HG03196 (cell line): Measurements from ENCODE around the gene ARHGAP23.
"Not testable (repeated sequence)": the region's sequence is repeated elsewhere in the genome, so short reads cannot be mapped to it uniquely, and the experiment has no call there.

Source experiments
- ATAC-seq: cut with Tn5 transposase; IDR thresholded peaks from one replicate; pipeline ENCODE4 v1.9.1; 2021; ENCODE audit not compliant: unreplicated experiment

Gene ARHGAP23

GRCh38 chr17:38484242-38485145 is 56.2 kb downstream of the ARHGAP23 start:
- ATAC-seq, result not testable (repeated sequence)

- ATAC-seq, result no peak
These were observed 56.8 kb downstream of the ARHGAP23 start for GRCh38 chr17:38485146-38485468.

- ATAC-seq, result not testable (repeated sequence)
These were observed 57.5 kb downstream of the ARHGAP23 start for GRCh38 chr17:38485681-38486298.

DNA sequence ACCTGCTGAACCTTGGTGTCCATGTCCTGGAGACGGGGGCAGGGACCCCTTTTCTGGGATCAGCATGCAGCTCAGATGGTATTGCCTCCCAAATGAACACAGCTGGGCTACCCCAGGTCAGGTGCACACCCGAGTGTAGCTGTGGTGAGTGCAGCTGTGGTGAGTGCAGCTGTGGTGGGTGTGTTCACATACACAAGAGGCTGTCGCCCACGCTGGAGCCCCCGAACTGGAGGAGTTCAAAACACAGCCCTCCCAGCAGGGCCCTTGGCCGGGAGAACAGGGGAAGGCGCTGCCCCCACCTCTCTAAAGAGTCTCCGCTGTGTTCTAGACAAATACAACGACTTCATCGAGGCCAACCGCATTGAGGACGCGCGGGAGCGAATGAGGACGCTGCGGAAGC is 61.5 kb downstream of the ARHGAP23 start:
- ATAC-seq, result not testable (repeated sequence)

- not testable (repeated sequence) for ATAC-seq
These were observed 63.2 kb downstream of the ARHGAP23 start for GRCh38 chr17:38491346-38492066.

GRCh38 chr17:38492067-38493040 is 64.1 kb downstream of the ARHGAP23 start:
- not testable (repeated sequence) for ATAC-seq

DNA sequence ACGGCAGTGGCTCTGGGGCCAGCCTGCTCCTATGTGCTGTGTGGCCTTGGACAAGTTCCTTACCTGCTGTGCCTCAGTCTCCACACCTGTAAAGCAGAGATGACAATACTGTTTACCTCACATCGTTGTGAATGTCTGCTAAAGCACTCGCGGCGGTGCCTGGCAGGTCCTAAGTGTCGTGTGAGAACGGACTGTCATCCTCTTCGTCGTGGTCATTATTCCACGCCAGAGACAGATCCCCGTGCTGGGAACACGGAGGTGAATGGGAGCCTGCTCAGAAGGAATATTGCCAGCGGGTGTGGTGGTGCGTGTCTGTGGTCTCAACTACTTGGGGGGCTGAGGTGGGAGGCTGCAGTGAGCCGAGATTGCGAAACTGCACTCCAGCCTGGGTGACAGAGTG is 65.9 kb downstream of the ARHGAP23 start:
- ATAC-seq, result not testable (repeated sequence)

- not testable (repeated sequence) for ATAC-seq
These were observed 69.4 kb downstream of the ARHGAP23 start for GRCh38 chr17:38497656-38498055.

DNA sequence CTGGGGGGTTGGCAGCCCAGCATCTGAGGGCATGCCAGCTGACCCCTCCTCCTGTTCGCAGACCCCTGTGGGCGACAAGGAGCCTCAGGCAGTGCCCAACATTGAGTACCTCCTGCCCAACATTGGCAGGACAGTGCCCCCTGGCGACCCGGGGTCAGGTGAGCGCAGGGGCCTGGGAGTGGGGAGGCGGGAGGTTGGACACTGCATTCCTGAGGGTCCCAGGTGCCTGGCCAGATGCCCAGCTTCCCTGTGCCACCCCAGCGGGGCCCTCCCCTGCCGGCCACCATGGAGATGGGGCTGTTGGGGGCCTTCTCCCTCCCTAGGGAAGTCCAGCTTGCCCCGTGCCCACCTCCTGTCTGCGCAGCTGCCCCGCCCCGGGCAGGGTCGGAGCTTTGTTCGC is 70.1 kb downstream of the ARHGAP23 start:
- no peak for ATAC-seq

GRCh38 chr17:38499230-38499629 is 71.0 kb downstream of the ARHGAP23 start:
- not testable (repeated sequence) for ATAC-seq

DNA sequence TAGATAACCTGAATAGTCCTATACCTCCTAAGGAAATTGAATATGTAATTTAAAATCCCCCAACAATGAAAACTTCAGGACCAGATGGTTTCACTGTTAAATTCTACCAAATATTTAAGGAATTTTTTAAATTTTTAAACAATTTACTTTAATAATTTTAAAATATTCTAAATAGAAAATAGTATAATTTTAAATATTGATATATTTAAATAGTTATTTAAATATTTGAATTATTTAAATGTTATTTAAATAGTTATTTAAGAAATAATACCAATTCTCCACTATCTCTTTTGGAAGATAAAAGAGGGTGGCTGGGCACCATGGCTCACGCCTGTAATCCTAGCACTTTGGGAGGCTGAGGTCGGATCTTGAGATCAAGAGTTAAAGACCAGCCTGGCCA is 73.5 kb downstream of the ARHGAP23 start:
- ATAC-seq, result not testable (repeated sequence)

DNA sequence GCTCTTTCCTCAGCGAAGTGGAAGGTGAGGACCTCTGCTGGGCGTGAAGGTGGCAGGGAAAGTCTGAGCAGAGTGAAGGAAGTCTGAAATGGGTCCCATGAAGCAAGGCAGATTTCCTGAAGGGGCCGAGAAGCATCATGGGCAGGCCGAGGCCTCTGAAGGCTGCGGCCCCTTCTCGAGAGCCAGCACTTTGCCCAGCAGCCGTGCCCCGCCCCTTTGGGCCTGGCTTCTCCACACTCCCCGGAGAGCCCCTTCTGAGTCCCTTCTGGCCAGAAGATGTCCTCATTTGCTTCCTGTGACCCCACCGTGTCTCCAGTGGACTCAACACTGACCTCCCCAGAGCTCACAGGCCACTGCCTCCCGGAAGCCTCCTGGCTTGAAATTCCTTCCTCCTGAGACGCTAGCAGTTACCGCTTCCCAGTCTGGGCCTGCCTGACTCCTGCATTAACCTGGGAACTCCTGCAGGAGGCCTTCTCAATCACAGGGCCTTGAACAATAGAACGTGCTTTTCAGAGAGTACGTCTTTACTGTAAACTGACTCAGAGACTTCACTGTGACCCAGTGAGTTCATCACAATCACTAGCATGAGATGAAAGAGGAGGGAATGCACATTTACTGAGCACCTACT is 75.1 kb downstream of the ARHGAP23 start:
- ATAC-seq, result not testable (repeated sequence)

DNA sequence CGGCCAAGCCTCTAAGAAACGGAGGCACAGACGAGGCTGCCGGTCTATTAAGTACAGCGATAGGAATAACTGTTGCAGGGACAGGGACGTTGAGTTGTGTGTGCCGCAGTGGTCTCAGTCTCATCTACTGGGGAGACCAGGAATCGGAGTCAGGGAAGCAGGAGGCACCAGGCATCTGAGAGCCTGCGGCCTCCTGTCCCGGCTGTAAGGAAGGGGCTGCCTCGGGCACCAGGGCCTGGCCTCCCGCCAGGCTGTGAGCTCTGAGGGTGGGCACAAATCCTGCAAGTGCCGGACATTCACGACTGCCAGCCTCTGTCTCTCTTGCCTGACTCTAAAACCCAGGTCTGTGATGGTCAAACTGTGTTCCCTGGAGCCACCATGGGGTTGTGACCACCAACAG is 76.0 kb downstream of the ARHGAP23 start:
- ATAC-seq, result no peak

DNA sequence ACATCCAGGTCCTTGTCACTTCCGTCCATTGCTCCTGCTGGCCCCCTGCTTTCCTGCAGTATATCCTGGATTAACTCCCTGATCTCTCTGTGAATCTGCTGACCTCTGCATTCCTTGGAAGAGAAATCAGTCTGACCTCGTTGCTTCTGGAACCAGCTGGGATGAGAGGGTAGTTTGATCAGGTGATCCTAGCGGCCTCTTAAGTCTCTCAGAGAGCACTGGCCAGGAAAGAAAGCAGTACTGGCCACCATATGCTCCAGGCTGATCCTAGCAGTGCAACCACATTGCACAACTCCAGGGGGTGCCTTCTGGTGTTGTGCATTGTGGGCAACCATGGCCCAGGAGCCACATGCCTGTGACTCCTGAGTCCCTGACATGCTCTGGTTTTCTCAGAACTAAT is 79.2 kb downstream of the ARHGAP23 start:
- ATAC-seq, result no peak

- no peak for ATAC-seq
These were observed 79.8 kb downstream of the ARHGAP23 start for GRCh38 chr17:38507921-38508569.

DNA sequence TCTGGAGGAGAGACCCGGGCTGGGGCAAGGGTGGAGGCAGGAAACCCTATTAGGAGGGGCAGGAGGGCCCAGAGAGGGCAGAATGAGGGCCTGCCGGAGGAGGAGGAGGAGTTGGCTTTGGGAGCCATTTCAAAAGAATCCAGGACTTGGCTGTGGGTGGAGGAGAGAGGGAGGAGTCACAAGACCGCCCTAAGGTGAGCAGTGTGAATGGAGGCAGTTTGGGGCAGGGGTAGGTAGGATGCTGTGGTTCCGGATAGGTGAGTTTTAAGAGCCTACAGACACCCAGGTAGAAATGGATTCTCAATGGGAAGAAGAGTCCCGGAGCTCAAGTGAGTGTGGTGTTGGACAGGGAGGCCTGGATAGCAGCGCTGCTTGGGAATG is 80.3 kb downstream of the ARHGAP23 start:
- ATAC-seq, result no peak

DNA sequence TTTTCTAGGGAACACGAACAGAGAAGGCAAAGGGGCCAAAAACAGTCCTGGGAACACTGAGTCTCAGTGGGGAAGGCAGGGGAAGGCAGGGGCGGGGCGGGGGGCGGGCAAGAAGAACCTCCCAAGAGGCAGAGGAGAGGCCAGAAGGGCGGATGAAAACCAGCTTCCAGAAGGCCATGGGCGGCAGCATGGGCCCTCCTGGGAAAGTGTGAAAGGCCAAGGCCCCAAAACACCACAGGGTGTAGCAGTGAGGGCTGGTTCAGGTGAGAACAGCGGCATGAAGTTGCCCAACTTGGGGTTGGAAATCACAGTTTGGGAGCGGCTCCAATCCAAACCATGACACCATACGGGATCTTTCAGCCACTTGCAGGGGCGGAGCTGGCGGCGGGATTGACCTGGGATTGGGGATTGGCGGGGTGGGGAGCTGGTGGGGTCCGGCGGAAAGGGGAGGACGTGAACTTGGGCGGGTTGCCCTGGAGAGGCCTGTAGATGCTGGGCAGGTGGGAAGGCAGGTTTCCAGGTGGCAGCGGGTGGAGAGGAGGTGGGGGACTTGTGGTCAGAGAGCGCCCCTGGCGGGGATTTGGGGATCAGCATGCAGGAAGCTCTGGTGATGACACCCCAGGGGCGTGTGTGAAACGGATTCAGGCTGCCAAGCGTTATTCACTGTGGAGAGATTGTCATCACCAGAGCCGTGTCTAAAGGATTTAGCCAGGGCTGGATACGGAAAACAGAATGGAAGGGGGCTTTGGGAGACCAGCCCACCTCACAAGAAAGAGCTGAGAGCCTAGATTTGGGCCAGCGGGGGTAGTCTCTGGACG is 80.9 kb downstream of the ARHGAP23 start:
- ATAC-seq, result no peak

DNA sequence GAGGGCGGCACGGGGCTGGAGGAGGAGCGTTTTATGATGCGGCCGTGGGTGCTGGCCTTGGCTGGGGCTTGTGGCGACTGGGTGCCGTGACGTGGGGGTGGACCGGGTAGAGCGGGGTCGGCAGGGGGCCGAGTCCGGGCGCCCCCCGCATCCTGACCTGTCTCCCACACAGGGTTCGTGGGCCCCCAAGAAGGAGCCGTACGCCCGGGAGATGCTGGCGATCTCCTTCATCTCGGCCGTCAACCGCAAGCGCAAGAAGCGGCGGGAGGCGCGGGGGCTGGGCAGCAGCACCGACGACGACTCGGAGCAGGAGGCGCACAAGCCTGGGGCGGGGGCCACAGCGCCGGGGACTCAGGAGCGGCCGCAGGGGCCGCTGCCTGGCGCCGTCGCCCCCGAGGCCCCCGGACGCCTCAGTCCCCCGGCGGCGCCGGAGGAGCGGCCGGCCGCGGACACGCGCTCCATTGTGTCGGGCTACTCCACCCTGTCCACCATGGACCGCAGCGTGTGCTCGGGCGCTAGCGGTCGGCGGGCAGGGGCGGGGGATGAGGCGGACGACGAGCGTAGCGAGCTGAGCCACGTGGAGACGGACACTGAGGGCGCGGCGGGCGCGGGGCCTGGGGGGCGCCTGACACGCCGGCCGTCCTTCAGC is 81.6 kb downstream of the ARHGAP23 start:
- no peak for ATAC-seq
